Hematopoietic multipotent progenitor cell treated with erythropoietin and hydrocortisone succinate and interleukin-3 and kit ligand, for 15 days (in vitro differentiated cells): ENCODE data around the gene SYCP2.

Source experiments
- DNase-seq: peaks from one replicate; pipeline ENCODE4 v3.0.0-alpha.2; 2015; ENCODE audit warnings: low spot score

SYCP2 gene

GRCh38 chr20:59945175-59945574, 11.7 kb upstream of the SYCP2 start:
- no peak for DNase-seq

GRCh38 chr20:59944726-59945125, 11.3 kb upstream of the SYCP2 start:
- DNase-seq = no peak

- no peak for DNase-seq
These were observed 8.8 kb upstream of the SYCP2 start for GRCh38 chr20:59942245-59942644.

GRCh38 chr20:59940956-59941294, 7.5 kb upstream of the SYCP2 start:
- no peak for DNase-seq

GRCh38 chr20:59940129-59940955, 6.9 kb upstream of the SYCP2 start, which contains the start of the genes FAM217B and PPP1R3D:
Gene FAM217B, plus strand, starts transcription at chr20:59940389. Its CDS starts 3,555 bp downstream, at chr20:59943944.
Gene PPP1R3D, minus strand, starts transcription at chr20:59940305. Its CDS starts 374 bp downstream, at chr20:59939931.
- DNase-seq = peak; percentile 80

- no peak for DNase-seq
These were observed 6.4 kb upstream of the SYCP2 start for GRCh38 chr20:59939879-59940128.

- DNase-seq = no peak
These were observed 5.8 kb upstream of the SYCP2 start for GRCh38 chr20:59939052-59939878.

GRCh38 chr20:59938696-59939051, 5.2 kb upstream of the SYCP2 start:
- DNase-seq = no peak

GRCh38 chr20:59938221-59938620, 4.8 kb upstream of the SYCP2 start:
- no peak for DNase-seq

- DNase-seq = no peak
These were observed 3.7 kb upstream of the SYCP2 start for GRCh38 chr20:59937150-59937549.

GRCh38 chr20:59936409-59936808, 3.0 kb upstream of the SYCP2 start:
- no peak for DNase-seq

- no peak for DNase-seq
These were observed 2.2 kb upstream of the SYCP2 start for GRCh38 chr20:59935457-59936185.

GRCh38 chr20:59933849-59934585, 580 bp upstream of the SYCP2 start:
- DNase-seq = peak; percentile 68

GRCh38 chr20:59932616-59933295, 681 bp downstream of the SYCP2 start:
- DNase-seq = no peak

GRCh38 chr20:59931511-59932312, 1.7 kb downstream of the SYCP2 start:
- DNase-seq = no peak

- DNase-seq = no peak
These were observed 7.5 kb downstream of the SYCP2 start for GRCh38 chr20:59925899-59926298.

GRCh38 chr20:59925359-59925758, 8.1 kb downstream of the SYCP2 start:
- DNase-seq = no peak

- DNase-seq = no peak
These were observed 9.9 kb downstream of the SYCP2 start for GRCh38 chr20:59923514-59923913.

- no peak for DNase-seq
These were observed 12.5 kb downstream of the SYCP2 start for GRCh38 chr20:59920944-59921343.

- no peak for DNase-seq
These were observed 20.8 kb downstream of the SYCP2 start for GRCh38 chr20:59912609-59913008.

GRCh38 chr20:59911041-59911440, 22.4 kb downstream of the SYCP2 start:
- DNase-seq = no peak
